PFSK-1 (cell line): ENCODE measurements around the gene FBXO33.

Experiments
- POLR2AphosphoS5 ChIP-seq: IDR thresholded peaks from 2 replicates; pipeline ENCODE4 v1.6.1; 2012; ENCODE audit warnings: low read depth, mild to moderate bottlenecking, control low read depth, low read length, moderate library complexity
- TAF1 ChIP-seq: IDR thresholded peaks from 2 replicates; pipeline ENCODE4 v1.6.1; 2012; ENCODE audit warnings: low read length, control low read depth, borderline replicate concordance; ENCODE audit not compliant: insufficient read depth
- TF ChIP-seq, protein P1 (sequence below), 2 experiments: IDR thresholded peaks; 2 replicates each; pipeline versions ENCODE4 v1.6.1 to v1.8.0; 2011 to 2012; ENCODE audit warnings: low read depth in 2 of 2, low read length in 2 of 2, control low read depth in 1 of 2, inconsistent platforms in 1 of 2, mild to moderate bottlenecking in 1 of 2, moderate library complexity in 1 of 2; ENCODE audit not compliant: insufficient read depth in 1 of 2

DNA sequence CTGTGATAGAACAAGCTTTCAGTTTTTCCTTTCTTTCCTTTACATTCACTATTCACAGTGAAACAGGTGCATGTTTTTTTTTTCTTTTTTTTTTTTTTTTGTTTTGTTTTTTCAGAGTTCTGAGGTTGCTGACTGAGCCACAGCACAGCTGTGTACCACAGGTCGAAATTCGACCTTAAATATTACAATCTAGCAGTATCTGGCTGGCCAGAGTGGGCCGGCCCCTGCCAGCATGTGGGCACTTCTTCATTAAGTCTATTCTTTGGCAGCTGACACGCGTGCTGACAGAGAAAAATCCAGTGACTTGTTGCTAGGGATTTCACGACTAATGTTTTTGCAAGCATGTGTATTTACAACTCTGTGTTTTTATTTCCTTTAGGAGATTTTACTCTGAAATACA lies 33.9 kb downstream of the FBXO33 start:
- TF ChIP-seq POLR2AphosphoS5 (no peak), TAF1 (no peak)
- TF ChIP-seq, protein P1, sequence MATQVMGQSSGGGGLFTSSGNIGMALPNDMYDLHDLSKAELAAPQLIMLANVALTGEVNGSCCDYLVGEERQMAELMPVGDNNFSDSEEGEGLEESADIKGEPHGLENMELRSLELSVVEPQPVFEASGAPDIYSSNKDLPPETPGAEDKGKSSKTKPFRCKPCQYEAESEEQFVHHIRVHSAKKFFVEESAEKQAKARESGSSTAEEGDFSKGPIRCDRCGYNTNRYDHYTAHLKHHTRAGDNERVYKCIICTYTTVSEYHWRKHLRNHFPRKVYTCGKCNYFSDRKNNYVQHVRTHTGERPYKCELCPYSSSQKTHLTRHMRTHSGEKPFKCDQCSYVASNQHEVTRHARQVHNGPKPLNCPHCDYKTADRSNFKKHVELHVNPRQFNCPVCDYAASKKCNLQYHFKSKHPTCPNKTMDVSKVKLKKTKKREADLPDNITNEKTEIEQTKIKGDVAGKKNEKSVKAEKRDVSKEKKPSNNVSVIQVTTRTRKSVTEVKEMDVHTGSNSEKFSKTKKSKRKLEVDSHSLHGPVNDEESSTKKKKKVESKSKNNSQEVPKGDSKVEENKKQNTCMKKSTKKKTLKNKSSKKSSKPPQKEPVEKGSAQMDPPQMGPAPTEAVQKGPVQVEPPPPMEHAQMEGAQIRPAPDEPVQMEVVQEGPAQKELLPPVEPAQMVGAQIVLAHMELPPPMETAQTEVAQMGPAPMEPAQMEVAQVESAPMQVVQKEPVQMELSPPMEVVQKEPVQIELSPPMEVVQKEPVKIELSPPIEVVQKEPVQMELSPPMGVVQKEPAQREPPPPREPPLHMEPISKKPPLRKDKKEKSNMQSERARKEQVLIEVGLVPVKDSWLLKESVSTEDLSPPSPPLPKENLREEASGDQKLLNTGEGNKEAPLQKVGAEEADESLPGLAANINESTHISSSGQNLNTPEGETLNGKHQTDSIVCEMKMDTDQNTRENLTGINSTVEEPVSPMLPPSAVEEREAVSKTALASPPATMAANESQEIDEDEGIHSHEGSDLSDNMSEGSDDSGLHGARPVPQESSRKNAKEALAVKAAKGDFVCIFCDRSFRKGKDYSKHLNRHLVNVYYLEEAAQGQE (IDR thresholded peaks at IDR 0.05; ENCODE audit: insufficient read depth in 1 of 2, low read depth in 2 of 2, low read length in 2 of 2), result no peak
